Esophagus (tissue), 2 donors: ENCODE measurements around the gene CCNL2. TPM values are rescaled to one million over a fixed set of nuclear protein-coding genes. Genes with fewer than 3 reads are reported as not detected.
"Not testable (repeated sequence)": the region's sequence is repeated elsewhere in the genome, so short reads cannot be mapped to it uniquely, and the experiment has no call there.

Experiments used
- H3K27ac ChIP-seq, 2 donors: one replicate each; pipeline ENCODE4 v1.5.1; 2013; ENCODE audit warnings: low read depth in 2 of 2, mild to moderate bottlenecking in 2 of 2, inconsistent platforms in 1 of 2, low read length in 1 of 2, moderate library complexity in 1 of 2
- H3K27me3 ChIP-seq, 2 donors: one replicate each; pipeline ENCODE4 v1.6.1; 2013; ENCODE audit warnings: low read length in 2 of 2, control low read depth in 1 of 2, mild to moderate bottlenecking in 1 of 2; ENCODE audit not compliant: insufficient read depth in 2 of 2, control insufficient read depth in 1 of 2
- H3K36me3 ChIP-seq, 2 donors: one replicate each; pipeline ENCODE4 v1.6.1; 2013; ENCODE audit warnings: low read length in 1 of 2; ENCODE audit not compliant: control insufficient read depth in 2 of 2, insufficient read depth in 2 of 2
- H3K4me1 ChIP-seq, 2 donors: one replicate each; pipeline ENCODE4 v1.6.1; 2013; ENCODE audit warnings: low read length in 1 of 2; ENCODE audit not compliant: control insufficient read depth in 2 of 2, insufficient read depth in 2 of 2
- H3K4me3 ChIP-seq, 2 donors: one replicate each; pipeline ENCODE4 v1.5.1; 2013; ENCODE audit warnings: low read length in 2 of 2, mild to moderate bottlenecking in 2 of 2, low read depth in 1 of 2, moderate library complexity in 1 of 2
- H3K9me3 ChIP-seq, 2 donors: one replicate each; pipeline ENCODE4 v1.6.1; 2013; ENCODE audit warnings: mild to moderate bottlenecking in 2 of 2, low read depth in 1 of 2, low read length in 1 of 2, moderate library complexity in 1 of 2; ENCODE audit not compliant: control insufficient read depth in 2 of 2, insufficient read depth in 1 of 2
- WGBS, 2 donors: extraction: QIAGEN DNeasy Blood & Tissue Kit; methylation state at CpG; one replicate each; pipeline ENCODE4 v1.1.7; 2013; 5-methylcytosine and 5-hydroxymethylcytosine counted together
- polyA plus RNA-seq, 2 donors: library from polyadenylated mRNA; stranded (reverse); fragments of 200-250 nt; gene quantifications; one replicate each; pipeline ENCODE4 v1.2.3, GENCODE V29; 2013
- donor health status: healthy with polysubstance abuse.
- donor health status: Bipolar disorder and iron deficiency.

CCNL2 gene
- polyA plus RNA-seq, 2 donors: 97.9 to 210 TPM

DNA sequence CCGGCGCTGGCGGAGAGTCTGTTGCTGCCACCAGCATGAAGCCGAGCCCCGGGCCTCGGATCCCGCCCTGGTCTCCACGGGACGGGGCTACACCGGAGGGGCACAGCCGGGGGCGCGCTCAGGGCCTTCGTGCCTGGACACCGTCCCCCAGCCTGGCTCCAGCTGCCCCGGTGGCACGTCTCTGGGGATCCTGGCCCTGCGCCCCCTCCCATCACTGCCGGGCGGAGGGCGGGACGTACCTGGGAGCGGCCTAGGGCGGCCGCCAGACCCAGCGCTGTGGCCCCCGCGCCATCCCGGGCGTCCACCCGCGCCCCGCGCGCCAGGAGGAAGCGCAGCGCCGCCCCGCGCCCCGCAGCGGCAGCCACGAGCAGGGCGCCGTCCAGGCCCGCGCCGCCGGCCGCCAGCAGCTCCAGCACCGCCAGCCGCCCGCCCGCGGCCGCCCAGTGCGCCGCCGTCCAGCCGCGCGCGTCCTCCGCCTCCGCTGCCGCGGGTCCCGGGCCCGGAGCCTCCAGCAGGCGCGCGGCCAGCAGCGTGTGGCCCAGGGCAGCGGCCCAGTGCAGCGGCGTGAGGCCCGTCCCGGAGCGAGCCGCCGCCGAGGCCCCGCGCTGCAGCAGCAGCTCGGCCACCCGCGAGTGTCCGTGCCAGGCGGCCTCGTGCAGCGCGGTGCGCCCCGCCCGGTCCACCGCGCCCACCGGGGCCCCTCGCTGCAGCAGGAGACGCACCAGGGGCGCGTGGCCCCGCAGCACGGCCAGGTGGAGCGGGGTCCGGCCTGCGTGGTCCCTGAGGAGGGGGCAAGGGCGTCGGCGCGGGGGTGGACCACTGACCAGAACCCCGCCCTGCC, 20.9 kb upstream of the CCNL2 start:
- Histone ChIP-seq H3K4me1 (peaks cover 18 to 23% of the 10 kb centered on the region in 2 donors), H3K27ac (peak overlapping the region; percentile 70 to 81), H3K36me3 (no peaks in the 10 kb centered on the region), H3K27me3 (no peaks in the 10 kb centered on the region), H3K9me3 (no peaks in the 10 kb centered on the region), H3K4me3 (peak overlapping the region; percentile 45 to 62)
- 8 to 14% methylated on average over 42 to 112 of the region's 112 CpGs for WGBS, 2 donors

DNA sequence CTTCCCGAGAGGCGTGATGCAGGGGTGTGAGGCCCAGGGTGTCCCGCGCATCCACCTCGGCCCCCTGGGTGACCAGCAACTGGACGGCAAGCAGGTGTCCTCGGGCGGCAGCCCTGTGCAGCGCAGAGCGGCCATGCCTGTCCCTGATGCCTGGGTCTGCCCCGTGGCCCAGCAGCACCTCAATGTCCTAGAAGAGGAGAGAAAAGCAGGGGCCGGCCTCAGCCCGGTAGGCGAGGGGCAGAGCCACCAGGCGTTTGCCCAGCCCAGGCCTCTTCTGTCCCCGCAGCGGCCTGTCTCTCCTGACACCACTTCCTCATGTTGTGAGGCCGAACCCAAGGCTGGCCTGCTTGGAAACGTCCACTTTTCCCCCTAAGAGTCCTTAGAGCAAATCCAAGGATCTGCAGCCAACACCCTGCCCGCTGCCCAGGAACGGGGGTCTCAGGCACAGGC, 20.3 kb upstream of the CCNL2 start:
- Histone ChIP-seq H3K4me1 (peaks cover 18 to 23% of the 10 kb centered on the region in 2 donors), H3K9me3 (no peaks in the 10 kb centered on the region), H3K27me3 (no peaks in the 10 kb centered on the region), H3K4me3 (peak overlapping the region; percentile 45 to 62), H3K36me3 (no peaks in the 10 kb centered on the region), H3K27ac (peak overlapping the region; percentile 70 to 81)
- WGBS, 2 donors: 74 to 76% methylated on average over 21 of the region's 21 CpGs

DNA sequence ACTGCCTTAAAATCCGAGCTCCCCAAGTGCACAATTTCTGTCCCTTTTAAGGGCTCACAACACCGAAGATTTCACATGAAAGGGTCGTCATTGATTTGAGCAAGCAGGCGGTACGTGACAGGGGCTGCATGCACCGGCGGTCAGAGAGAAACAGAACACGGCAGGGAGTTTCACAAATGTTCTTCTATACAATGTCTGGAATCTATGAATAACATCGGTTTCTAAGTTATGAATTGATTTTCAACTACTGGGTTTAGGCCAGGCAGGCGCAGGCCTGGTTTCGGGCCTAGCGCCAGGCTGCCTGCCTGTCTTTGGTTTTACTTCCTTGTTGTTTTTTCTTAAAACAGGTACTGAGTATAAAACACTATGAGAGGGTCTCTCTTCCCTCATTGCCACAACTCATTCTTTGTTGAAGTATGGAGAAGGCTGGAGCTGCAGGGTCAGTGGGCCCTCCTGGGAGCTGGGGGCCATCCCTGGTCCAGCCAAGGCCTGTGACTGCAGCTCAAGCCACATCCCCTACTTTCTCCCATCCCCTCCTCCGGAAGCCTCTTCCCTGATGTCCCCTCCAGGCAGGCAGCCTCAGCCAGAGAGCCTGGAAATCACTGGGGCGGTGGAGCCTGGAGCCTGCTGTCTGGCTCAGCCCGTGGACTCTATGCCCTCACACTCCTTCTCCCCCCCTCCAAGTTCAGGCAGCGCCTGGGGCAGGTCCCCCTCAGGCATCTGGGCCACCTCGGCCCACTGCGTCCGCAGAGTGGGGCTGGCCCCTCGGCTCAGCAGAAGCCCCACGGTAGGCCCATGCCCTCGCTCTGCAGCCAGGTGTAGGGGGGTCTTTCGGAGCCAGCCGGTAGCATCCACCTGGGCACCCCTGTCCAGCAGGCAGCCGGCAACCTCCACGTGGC, 19.6 kb upstream of the CCNL2 start:
- H3K36me3 ChIP-seq: no peaks in the 10 kb centered on the region
- WGBS, 2 donors: 60 to 68% methylated on average over 25 to 26 of the region's 26 CpGs
- no peak overlapping the region for H3K4me3 ChIP-seq
- peaks cover 18 to 23% of the 10 kb centered on the region in 2 donors for H3K4me1 ChIP-seq
- no peaks in the 10 kb centered on the region for H3K27me3 ChIP-seq
- no peaks in the 10 kb centered on the region for H3K9me3 ChIP-seq
- H3K27ac ChIP-seq: peak overlapping the region; percentile 81 to 87

DNA sequence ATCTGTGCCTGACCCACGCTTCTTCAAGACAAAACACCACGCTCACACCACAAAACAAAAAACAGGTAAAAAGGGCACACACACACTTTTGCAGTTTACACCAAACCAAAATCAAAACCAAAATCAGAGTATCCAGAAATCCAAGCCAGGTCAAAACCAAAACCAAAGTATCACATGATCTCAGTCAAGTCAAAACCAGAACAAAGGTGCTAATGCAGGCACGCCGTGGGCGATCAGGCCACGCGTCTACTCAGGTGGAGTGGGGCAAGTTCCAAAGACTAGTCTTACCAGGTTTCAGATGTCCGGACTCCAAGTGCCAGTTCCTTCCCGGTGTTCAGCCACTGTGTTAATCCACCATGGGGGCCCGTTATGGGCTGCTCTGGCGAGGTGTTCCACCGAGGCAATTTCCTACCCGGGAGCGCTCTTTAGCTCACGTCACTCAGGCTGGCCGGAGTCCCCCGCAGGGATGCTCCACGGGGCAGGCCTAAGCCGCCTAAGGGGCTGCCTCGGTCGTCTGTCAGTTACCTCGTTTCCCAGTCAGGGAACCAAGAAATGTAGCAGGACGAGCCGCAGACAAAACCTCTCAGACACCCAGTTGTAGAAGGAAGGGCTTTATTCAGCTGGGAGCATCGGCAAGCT, 18.8 kb upstream of the CCNL2 start:
- H3K36me3 ChIP-seq, H3K9me3 ChIP-seq, H3K4me3 ChIP-seq, H3K27me3 ChIP-seq: not testable (repeated sequence)
- Histone ChIP-seq H3K27ac (peak overlapping the region; percentile 81 to 87), H3K4me1 (peaks cover 18 to 23% of the 10 kb centered on the region in 2 donors)
- WGBS, 2 donors: 50 to 56% methylated on average over 25 of the region's 25 CpGs

DNA sequence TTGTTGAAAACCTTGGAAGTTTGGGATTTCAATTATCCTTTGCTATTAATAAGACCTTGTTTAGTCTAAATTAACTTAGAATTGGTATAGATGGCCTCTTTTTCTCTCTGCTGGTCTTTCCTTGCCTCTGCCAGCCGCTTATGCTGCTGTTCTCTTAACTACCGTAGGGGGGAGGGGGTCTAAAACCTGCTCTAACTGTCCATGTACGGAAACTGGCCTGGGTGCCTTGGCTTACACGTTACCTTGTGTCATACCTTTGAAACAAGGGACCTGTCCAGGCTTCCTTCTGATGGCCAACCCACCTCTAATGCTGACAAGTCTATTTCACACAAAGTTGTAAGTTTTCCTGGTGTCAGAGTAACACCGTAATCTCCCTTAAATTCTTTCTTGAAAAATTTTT, 18.3 kb upstream of the CCNL2 start:
- peak overlapping the region; percentile 74 to 87 for H3K27ac ChIP-seq
- not testable (repeated sequence) for H3K9me3 ChIP-seq, H3K4me3 ChIP-seq, H3K27me3 ChIP-seq, H3K36me3 ChIP-seq
- H3K4me1 ChIP-seq: peaks cover 16 to 23% of the 10 kb centered on the region in 2 donors
- WGBS, 2 donors: 49 to 58% methylated on average over 5 of the region's 5 CpGs

DNA sequence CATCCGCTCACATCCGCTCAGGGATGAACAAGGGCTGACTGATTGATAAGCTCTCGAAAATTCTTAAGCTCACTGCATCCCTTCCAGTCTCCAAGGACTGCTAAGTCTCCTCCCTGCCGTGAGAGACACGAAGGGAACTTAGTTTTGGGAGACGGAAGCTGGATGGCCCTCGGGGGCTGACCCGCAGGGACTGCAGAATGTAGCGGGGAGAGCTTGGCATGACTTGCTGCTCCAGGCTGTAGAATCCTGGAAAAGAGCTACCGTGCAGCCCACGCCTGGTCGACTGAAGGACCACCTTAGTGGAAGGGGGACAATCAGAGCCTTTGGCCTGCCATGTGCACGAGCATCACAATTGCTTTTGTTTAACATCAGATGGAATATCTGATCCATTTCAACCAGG, 16.6 kb upstream of the CCNL2 start:
- H3K9me3 ChIP-seq: no peaks in the 10 kb centered on the region

DNA sequence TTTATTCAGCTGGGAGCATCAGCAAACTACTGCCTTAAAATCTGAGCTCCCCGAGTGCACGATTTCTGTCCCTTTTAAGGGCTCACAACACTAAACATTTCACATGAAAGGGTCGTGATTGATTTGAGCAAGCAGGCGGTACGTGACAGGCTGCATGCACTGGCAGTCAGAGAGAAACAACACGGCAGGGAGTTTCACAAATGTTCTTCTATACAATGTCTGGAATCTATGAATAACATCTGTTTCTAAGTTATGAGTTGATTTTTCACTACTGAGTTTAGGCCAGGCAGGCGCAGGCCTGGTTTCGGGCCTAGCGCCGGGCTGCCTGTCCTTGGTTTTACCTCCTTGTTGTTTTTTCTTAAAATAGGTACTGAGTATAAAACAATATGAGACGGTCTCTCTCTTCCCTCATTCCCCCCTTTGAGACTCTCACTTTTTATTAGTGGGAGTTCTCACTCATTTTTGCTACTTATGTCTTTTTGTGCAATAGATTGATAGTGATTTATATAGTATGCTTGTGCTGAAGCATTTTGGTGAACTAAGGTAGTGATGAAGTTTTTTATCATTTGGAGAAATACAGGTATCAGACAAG, 13.3 kb upstream of the CCNL2 start:
- H3K36me3 ChIP-seq: not testable (repeated sequence)
- 91 to 93% methylated on average over 11 of the region's 11 CpGs for WGBS, 2 donors

More for the DNA sequence above, 16.6 kb upstream of the CCNL2 start:
- WGBS, 2 donors: 84 to 88% methylated on average over 13 of the region's 13 CpGs
- Histone ChIP-seq H3K4me3 (no peak overlapping the region), H3K4me1 (peaks cover 5 to 14% of the 10 kb centered on the region in 2 donors), H3K27ac (no peak overlapping the region), H3K27me3 (no peaks in the 10 kb centered on the region), H3K36me3 (no peaks in the 10 kb centered on the region)

DNA sequence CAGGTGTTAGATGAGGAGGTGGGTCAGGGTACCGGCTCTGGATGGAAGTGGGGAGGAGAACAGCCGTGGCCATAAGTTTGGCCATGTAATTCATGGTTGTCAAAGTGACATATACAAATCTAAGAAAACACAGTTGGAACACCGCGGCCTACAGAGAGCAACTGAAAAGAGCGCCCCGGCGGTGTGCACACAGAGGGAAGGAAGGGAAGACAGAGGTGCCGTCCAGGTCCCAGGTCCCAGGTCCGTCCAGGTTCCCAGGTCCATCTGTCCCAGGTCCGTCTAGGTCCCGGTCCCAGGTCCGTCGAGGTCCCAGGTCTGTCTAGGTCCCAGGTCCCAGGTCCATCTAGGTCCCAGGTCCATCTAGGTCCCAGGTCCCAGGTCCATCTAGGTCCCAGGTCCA, 12.5 kb upstream of the CCNL2 start:
- 94 to 97% methylated on average over 13 of the region's 13 CpGs for WGBS, 2 donors

More for the DNA sequence above, 13.3 kb upstream of the CCNL2 start:
- not testable (repeated sequence) for H3K4me1 ChIP-seq, H3K4me3 ChIP-seq, H3K27me3 ChIP-seq, H3K27ac ChIP-seq, H3K9me3 ChIP-seq

DNA sequence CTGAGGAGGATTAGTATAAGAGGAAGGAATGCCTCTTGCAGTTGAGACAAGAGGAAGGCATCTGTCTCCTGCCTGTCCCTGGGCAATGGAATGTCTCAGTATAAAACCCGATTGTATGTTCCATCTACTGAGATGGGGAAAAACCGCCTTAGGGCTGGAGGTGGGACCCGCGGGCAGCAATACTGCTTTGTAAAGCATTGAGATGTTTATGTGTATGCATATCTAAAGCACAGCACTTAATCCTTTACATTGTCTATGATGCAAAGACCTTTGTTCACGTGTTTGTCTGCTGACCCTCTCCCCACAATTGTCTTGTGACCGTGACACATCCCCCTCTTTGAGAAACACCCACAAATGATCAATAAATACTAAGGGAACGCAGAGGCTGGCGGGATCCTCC, 11.1 kb upstream of the CCNL2 start:
- not testable (repeated sequence) for H3K27me3 ChIP-seq, H3K4me3 ChIP-seq, H3K36me3 ChIP-seq, H3K9me3 ChIP-seq, H3K27ac ChIP-seq, H3K4me1 ChIP-seq
- WGBS, 2 donors: 63 to 72% methylated on average over 8 of the region's 8 CpGs

More for the DNA sequence above, 12.5 kb upstream of the CCNL2 start:
- no peak overlapping the region for H3K4me3 ChIP-seq
- H3K27me3 ChIP-seq: no peaks in the 10 kb centered on the region
- H3K36me3 ChIP-seq: no peaks in the 10 kb centered on the region
- peaks cover 2 to 4% of the 10 kb centered on the region in 2 donors for H3K4me1 ChIP-seq
- H3K9me3 ChIP-seq: no peaks in the 10 kb centered on the region
- no peak overlapping the region for H3K27ac ChIP-seq
